Heart left ventricle (tissue), 13 donors: ENCODE results near the gene APIP.

Experiments used
- POLR2A ChIP-seq, 2 donors: fragments of 450-650 bp; IDR thresholded peaks; one replicate each; pipeline ENCODE4 v1.6.1; 2017; ENCODE audit warnings: antibody characterized with exemption in 2 of 2, mild to moderate bottlenecking in 2 of 2, moderate library complexity in 2 of 2
- TF ChIP-seq, protein P1 (sequence below), 12 donors: fragments of 200-600 bp; sonication (generic) in 4 of 12; IDR thresholded peaks; one replicate each; pipeline versions ENCODE4 v1.5.0 to v1.8.0; 2018 to 2022; ENCODE audit warnings: antibody characterized with exemption in 12 of 12, mild to moderate bottlenecking in 5 of 12
- donor health status: ischemic (EF 13 %, LVEDD 7.1; RV severe dilation, severe dysfunction).
- donor health status: DM: no; HTN: yes; CAD: no.
- donor health status: DM: no; HTN: no; CAD: no.
- donor health status: ischemic (EF 25% LVEDD 6.9; RV normal size, moderate dysfunction).
- donor health status: ischemic (EF 25% LVEDD 5.7; RV mildly dilated, moderate dysfunction).
- donor health status: ischemic (EF 35%, LVEDD 5.7; RV mildly dilated, moderate dysfunction).
- donor health status: nonischemic (EF 11% LVEDD 7.7; RV severe dilation, severe dysfunction).
- donor health status: DM: yes; HTN: yes; CAD: no.
- donor health status: PGD.
- donor health status: ischemic (EF 29% LVEDD 5.4; RV normal size, mild dysfunction).
- donor health status: nonischemic (EF 23%, LVEDD 6.1; RV moderate dilation, normal function).

DNA sequence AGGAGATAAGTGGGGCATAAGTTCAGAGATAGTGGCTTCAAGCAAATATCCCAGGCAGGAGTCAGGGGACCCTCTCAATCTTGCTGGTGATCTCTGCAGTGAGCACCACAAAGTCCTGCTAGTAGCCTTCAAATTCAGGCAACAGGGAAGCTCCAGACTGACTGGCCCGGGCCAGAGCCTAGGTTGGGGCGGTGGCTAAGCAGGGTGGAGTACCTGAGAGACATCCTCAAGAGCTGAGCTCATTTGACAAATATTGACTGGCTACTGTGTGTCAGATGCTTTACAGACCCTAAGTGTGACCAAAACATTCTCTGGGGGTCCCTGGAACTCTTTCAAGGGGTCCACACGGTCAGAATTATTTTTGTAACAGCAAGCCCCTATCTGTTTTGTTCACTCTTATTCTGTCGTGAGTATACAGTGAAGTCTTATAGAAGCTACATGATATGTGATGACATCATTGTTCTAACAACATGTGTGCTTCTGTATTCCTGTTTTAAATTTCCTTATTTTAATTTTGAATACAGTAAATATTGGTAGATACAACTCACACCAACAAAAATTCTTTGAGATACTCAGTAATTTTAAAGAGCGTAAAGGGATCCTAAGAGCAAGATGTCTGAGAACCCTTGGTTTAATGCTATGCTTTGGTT is 71.6 kb downstream of the APIP start:
- TF ChIP-seq, protein P1, sequence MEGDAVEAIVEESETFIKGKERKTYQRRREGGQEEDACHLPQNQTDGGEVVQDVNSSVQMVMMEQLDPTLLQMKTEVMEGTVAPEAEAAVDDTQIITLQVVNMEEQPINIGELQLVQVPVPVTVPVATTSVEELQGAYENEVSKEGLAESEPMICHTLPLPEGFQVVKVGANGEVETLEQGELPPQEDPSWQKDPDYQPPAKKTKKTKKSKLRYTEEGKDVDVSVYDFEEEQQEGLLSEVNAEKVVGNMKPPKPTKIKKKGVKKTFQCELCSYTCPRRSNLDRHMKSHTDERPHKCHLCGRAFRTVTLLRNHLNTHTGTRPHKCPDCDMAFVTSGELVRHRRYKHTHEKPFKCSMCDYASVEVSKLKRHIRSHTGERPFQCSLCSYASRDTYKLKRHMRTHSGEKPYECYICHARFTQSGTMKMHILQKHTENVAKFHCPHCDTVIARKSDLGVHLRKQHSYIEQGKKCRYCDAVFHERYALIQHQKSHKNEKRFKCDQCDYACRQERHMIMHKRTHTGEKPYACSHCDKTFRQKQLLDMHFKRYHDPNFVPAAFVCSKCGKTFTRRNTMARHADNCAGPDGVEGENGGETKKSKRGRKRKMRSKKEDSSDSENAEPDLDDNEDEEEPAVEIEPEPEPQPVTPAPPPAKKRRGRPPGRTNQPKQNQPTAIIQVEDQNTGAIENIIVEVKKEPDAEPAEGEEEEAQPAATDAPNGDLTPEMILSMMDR (IDR thresholded peaks at IDR 0.05) = no peak
- TF ChIP-seq POLR2A (IDR thresholded peaks at IDR 0.05) = no peak
